HG03460 (cell line): ENCODE data around the gene LINC01488.

Experiments
- ATAC-seq: cut with Tn5 transposase; IDR thresholded peaks from one replicate; pipeline ENCODE4 v1.9.1; 2021; ENCODE audit not compliant: unreplicated experiment

Gene LINC01488

GRCh38 chr11:69481393-69481844 lies at the start of gene LINC01488:
Gene LINC01488 (plus strand): TSS chr11:69481663.
- no peak for ATAC-seq

GRCh38 chr11:69431893-69432738 lies 49.3 kb upstream of the LINC01488 start:
- no peak for ATAC-seq

- ATAC-seq: no peak
Measured at GRCh38 chr11:69433741-69434140, 47.7 kb upstream of the LINC01488 start.

- ATAC-seq: no peak
Measured at GRCh38 chr11:69434471-69434931, 47.0 kb upstream of the LINC01488 start.

GRCh38 chr11:69435161-69435986 lies 46.1 kb upstream of the LINC01488 start:
- no peak for ATAC-seq

GRCh38 chr11:69436041-69436982 lies 45.2 kb upstream of the LINC01488 start:
- no peak for ATAC-seq

- no peak for ATAC-seq
Measured at GRCh38 chr11:69437001-69437875, 44.2 kb upstream of the LINC01488 start.

- no peak for ATAC-seq
Measured at GRCh38 chr11:69437876-69438205, 43.6 kb upstream of the LINC01488 start.

- ATAC-seq: no peak
Measured at GRCh38 chr11:69438286-69438920, 43.1 kb upstream of the LINC01488 start.

GRCh38 chr11:69439127-69439526 lies 42.3 kb upstream of the LINC01488 start:
- no peak for ATAC-seq

- ATAC-seq: no peak
Measured at GRCh38 chr11:69439651-69440464, 41.6 kb upstream of the LINC01488 start.

GRCh38 chr11:69440876-69441275 lies 40.6 kb upstream of the LINC01488 start:
- no peak for ATAC-seq

GRCh38 chr11:69442012-69442806 lies 39.3 kb upstream of the LINC01488 start:
- no peak for ATAC-seq

- ATAC-seq: no peak
Measured at GRCh38 chr11:69442807-69443137, 38.7 kb upstream of the LINC01488 start.

GRCh38 chr11:69443138-69443967 lies 38.1 kb upstream of the LINC01488 start:
- peak; percentile 80 for ATAC-seq

GRCh38 chr11:69443968-69444364 lies 37.5 kb upstream of the LINC01488 start:
- no peak for ATAC-seq
